Progenitor cell of endocrine pancreas (in vitro differentiated cells): Measurements from ENCODE around the gene CDK12. TPM values are rescaled to one million over a fixed set of nuclear protein-coding genes. Genes with fewer than 3 reads are reported as not detected.
"Not testable (repeated sequence)": the region's sequence is repeated elsewhere in the genome, so short reads cannot be mapped to it uniquely, and the experiment has no call there.

Experiments
- DNase-seq: peaks from one replicate; pipeline ENCODE4 v3.0.0; 2021; ENCODE audit warnings: low spot score; ENCODE audit not compliant: unreplicated experiment
- H3K27ac Mint-ChIP-seq: 2 replicates; pipeline ENCODE4 v1.8.0; 2021; ENCODE audit warnings: mild to moderate bottlenecking, moderate library complexity, mixed read lengths
- H3K27me3 Mint-ChIP-seq: 2 replicates; pipeline ENCODE4 v1.8.0; 2021; ENCODE audit warnings: mixed read lengths
- H3K36me3 Mint-ChIP-seq: 2 replicates; pipeline ENCODE4 v1.8.0; 2022; ENCODE audit warnings: mixed read lengths; ENCODE audit not compliant: insufficient read depth
- H3K4me1 Mint-ChIP-seq: 2 replicates; pipeline ENCODE4 v1.8.0; 2021; ENCODE audit warnings: low read depth, mixed read lengths
- H3K4me3 Mint-ChIP-seq: 2 replicates; pipeline ENCODE4 v1.8.0; 2021; ENCODE audit warnings: low read depth, mild to moderate bottlenecking, moderate library complexity, mixed read lengths
- H3K9me3 Mint-ChIP-seq: 2 replicates; pipeline ENCODE4 v1.8.0; 2021; ENCODE audit warnings: low read depth, mixed read lengths
- CTCF ChIP-seq: fragments of 200-600 bp; sonication (generic); IDR thresholded peaks from one replicate; pipeline ENCODE4 v1.5.0; 2021; ENCODE audit warnings: antibody characterized with exemption, mild to moderate bottlenecking; ENCODE audit not compliant: unreplicated experiment
- total RNA-seq: library from RNA; stranded (reverse); gene quantifications from 2 replicates; pipeline ENCODE4 v1.2.1, GENCODE V29; 2021

CDK12 gene
- total RNA-seq, 1 donor from 2014 or later: 86.8 TPM

DNA sequence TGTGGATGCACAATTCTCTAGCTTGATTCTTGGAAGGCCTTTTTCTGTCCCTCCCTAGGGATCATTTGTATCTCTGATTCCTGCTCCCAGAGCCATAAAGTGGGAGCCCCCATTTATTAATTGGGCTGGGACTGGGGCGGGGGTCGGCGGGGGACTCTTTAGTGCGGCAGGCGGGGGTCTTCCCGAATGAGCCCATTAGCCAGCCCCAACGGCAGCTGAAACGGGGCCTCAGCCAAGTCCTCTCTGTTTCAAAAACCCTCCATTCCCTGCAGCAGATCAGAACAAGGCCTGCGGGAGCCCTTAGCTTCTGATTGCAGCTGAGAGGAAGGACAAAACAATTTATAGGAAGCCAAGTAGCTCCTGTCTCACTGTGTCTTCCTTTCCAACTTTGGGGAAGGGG, 79.3 kb downstream of the CDK12 start:
- Mint-ChIP-seq H3K27me3 (no peaks in the 10 kb centered on the region), H3K9me3 (no peaks in the 10 kb centered on the region), H3K36me3 (peaks cover 3% of the 10 kb centered on the region), H3K27ac (no peak overlapping the region), H3K4me1 (peaks cover 30% of the 10 kb centered on the region), H3K4me3 (no peak overlapping the region)
- DNase-seq: no peak
- no peak for TF ChIP-seq CTCF

GRCh38 chr17:39541652-39542051, 80.4 kb downstream of the CDK12 start:
- Mint-ChIP-seq H3K4me1 (peaks cover 23% of the 10 kb centered on the region), H3K4me3 (no peak overlapping the region), H3K9me3 (no peaks in the 10 kb centered on the region), H3K27me3 (no peaks in the 10 kb centered on the region), H3K36me3 (peaks cover 5% of the 10 kb centered on the region), H3K27ac (no peak overlapping the region)
- DNase-seq: no peak
- no peak for TF ChIP-seq CTCF

GRCh38 chr17:39543176-39543575, 81.9 kb downstream of the CDK12 start:
- Mint-ChIP-seq H3K27ac (no peak overlapping the region), H3K36me3 (peaks cover 5% of the 10 kb centered on the region), H3K4me3 (no peak overlapping the region), H3K9me3 (no peaks in the 10 kb centered on the region), H3K27me3 (no peaks in the 10 kb centered on the region), H3K4me1 (peaks cover 16% of the 10 kb centered on the region)
- TF ChIP-seq CTCF: no peak
- DNase-seq: no peak

DNA sequence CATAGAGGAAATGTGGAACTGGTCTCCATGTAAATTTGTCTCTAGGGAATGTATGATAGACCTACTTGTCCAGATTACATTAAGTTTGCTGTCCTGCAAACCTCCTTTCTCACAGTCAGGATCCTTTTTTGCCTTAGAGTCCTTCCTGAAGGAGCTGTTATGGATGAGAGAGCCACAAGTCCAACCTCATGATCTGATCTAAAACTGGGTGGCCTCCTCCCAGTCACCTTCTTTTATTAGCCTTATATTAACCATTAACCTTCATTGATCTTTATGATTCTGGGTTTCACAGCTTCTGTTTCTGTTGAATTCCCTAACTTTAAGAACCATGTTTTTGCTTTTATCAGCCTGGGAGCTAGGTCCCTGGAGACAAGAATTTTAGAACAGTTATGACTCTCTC, 82.4 kb downstream of the CDK12 start:
- TF ChIP-seq CTCF: no peak

DNA sequence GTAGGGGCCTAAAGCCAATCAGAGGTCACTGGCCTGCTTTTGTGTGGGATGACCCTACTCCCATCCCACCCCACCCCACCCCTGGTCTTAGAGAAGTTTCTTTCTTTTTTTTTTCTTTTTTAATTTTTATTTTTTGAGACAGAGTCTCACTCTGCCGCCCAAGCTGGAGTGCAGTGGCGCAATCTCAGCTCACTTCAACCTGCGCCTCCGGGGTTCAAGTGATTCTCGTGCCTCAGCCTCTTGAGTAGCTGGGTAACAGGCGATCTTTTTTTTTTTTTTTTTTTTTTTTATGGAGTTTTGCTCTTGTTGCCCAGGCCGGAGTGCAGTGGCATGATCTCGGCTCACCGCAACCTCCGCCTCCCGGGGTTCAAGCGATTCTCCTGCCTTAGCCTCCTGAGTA, 83.1 kb downstream of the CDK12 start:
- not testable (repeated sequence) for H3K9me3 Mint-ChIP-seq, H3K27me3 Mint-ChIP-seq, H3K27ac Mint-ChIP-seq, DNase-seq, H3K4me3 Mint-ChIP-seq, H3K36me3 Mint-ChIP-seq
- peaks cover 15% of the 10 kb centered on the region for H3K4me1 Mint-ChIP-seq

More for the DNA sequence above, 82.4 kb downstream of the CDK12 start:
- no peak for DNase-seq
- Mint-ChIP-seq H3K4me1 (peaks cover 15% of the 10 kb centered on the region), H3K27me3 (no peaks in the 10 kb centered on the region), H3K9me3 (no peaks in the 10 kb centered on the region), H3K27ac (peak overlapping the region; percentile 62), H3K36me3 (peaks cover 5% of the 10 kb centered on the region), H3K4me3 (peak overlapping the region; percentile 24)

GRCh38 chr17:39547713-39548478, 86.6 kb downstream of the CDK12 start:
- no peak overlapping the region for H3K27ac Mint-ChIP-seq
- no peak overlapping the region for H3K4me3 Mint-ChIP-seq
- peaks cover 4% of the 10 kb centered on the region for H3K36me3 Mint-ChIP-seq
- H3K27me3 Mint-ChIP-seq: no peaks in the 10 kb centered on the region
- peak; percentile 62 for DNase-seq
- peak; percentile 97 for TF ChIP-seq CTCF
- peaks cover 14% of the 10 kb centered on the region for H3K4me1 Mint-ChIP-seq
- no peaks in the 10 kb centered on the region for H3K9me3 Mint-ChIP-seq
